HG03342 (cell line): Measurements from ENCODE around the gene NME4.
"Not testable (repeated sequence)": the region's sequence is repeated elsewhere in the genome, so short reads cannot be mapped to it uniquely, and the experiment has no call there.

ENCODE experiments used
- ATAC-seq: cut with Tn5 transposase; IDR thresholded peaks from one replicate; pipeline ENCODE4 v1.9.1; 2021; ENCODE audit warnings: mild to moderate bottlenecking, moderate library complexity; ENCODE audit not compliant: unreplicated experiment

NME4 gene

DNA sequence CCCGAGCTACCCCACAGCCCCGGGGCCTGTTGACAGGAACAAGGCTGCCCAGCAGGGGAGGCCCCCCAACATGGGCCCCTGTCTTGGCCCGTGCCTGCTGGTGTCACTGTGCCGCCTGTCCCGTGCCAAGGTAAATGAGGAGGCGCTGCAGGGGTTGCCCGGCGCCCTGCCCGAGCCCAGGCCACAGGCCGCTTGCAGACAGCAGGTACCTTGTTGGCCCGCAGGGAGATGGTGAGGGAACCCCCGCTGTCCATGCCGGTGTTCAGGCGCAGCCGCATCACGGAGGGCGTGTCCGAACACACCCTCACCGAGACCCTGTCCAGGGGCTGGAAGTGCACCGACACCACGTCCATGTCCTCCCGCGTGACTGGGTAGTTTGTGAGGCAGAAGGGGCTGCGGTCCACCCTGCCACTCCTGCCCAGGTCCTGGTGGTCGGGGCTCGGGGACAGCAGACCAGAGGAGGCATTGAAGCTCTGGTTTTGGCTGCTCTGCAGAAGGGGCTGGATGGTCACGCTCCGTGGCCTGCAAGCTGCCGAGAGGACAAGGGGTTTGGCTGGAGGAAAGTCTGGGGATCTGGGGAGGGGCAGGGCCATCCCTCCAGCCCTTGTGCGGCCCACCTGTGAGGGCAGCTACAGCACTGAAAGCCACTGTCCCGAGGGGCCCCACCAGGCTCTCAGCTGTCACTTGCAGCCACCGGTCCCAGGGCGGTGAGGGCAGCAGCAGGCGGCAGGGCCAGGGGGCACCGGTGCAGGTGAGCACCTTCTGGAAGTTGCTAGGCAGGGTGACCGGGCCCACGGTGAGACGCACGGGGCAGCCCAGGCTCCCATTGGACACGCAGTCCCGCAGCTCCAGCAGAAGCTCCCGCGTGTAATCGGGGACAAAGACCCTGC, 20.8 kb upstream of the NME4 start:
- ATAC-seq, result no peak

DNA sequence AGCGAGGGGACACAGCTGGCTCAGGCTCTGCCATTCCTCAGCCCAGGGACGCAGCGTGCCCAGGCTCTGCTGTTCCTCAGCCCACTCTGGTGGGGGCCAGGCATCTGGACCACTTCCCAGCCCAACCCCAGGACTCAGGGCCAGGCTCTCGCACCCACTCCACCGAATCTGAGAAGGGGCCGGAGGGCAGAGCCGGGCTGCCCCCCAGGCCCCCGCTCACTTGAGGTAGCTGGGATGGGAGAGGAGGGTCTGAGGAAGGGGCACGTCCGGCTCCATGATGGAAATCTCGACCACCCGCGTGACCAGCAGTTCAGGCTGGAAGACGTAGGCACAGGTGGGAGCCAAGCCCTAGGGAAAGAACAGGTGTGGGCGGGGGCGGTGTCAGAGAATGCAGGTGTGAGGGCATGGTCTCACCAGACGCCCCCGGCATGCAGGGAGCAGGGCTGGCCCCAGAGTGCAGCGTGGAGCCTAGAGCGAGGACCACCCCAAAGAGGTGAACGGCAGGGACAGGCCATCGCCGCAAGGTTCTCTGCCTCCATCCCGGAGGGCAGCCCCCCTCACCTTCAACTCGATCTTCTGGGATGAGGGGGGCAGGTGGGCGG, 20.1 kb upstream of the NME4 start:
- no peak for ATAC-seq

DNA sequence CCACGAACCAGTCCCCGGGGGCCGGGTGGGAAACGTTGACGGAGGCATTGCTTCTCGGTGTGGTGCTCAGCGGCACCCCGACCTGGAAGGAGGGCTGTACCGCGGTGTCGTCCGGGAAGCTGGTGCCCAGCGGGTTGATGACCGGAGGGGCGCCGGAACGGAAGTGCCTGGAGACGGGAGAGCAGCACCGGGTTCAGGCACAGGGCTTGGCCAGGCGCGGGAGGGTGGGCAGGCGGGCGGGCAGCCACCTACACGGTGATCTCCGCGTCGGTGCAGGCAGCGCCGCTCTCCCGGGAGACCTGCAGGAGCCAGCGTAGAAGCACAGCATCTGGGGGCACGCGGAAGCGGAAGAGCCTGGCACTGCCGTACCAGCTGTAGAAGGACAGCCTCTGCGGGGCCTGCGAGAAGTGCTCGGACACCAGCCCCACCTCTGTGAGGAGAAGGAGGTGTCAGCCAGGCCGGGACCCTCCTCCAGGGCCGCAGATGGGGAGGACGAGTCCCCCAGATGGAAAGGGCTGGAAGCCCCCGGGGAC, 19.5 kb upstream of the NME4 start:
- no peak for ATAC-seq

DNA sequence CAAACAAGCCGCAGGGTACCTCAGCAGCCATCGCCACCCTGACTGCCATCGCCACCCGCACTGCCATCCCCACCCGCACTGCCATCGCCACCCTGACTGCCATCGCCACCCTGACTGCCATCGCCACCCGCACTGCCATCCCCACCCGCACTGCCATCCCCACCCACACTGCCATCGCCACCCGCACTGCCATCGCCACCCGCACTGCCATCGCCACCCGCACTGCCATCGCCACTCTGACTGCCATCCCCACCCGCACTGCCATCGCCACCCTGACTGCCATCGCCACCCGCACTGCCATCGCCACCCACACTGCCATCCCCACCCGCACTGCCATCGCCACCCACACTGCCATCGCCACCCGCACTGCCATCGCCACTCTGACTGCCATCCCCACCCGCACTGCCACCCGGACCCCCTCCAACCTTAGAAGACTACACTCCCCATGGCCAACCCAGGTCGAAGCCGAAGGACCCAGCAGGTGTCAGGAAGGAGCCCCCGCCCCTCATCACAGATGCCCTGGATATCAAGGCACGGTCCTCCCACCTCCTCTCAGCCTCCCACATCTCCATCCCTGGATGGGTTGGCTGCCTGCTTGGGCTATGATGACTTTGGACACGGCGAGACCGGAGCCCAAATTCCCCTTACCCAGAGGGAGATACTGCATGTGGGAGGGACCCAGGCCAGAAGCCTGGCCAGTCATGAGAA, 18.7 kb upstream of the NME4 start:
- ATAC-seq, result not testable (repeated sequence)

DNA sequence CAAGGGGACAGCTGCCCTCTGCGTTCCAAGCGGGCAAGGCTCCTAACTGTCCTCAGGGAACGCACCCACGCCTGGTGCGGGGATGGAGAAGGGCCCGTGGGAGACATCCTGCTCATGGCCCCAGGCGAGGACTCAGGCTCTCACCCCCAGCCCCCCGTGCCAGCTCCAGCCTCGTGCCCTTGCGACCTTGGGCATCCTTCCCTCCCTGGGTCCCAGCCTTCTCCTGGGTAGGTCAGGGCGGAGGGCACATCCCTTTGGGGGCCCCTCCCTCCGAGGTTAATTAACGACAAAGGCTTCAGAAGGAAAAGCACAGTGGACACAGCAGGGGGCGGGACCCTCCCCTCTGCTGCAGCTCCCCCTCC, 18.2 kb upstream of the NME4 start:
- ATAC-seq, result no peak

DNA sequence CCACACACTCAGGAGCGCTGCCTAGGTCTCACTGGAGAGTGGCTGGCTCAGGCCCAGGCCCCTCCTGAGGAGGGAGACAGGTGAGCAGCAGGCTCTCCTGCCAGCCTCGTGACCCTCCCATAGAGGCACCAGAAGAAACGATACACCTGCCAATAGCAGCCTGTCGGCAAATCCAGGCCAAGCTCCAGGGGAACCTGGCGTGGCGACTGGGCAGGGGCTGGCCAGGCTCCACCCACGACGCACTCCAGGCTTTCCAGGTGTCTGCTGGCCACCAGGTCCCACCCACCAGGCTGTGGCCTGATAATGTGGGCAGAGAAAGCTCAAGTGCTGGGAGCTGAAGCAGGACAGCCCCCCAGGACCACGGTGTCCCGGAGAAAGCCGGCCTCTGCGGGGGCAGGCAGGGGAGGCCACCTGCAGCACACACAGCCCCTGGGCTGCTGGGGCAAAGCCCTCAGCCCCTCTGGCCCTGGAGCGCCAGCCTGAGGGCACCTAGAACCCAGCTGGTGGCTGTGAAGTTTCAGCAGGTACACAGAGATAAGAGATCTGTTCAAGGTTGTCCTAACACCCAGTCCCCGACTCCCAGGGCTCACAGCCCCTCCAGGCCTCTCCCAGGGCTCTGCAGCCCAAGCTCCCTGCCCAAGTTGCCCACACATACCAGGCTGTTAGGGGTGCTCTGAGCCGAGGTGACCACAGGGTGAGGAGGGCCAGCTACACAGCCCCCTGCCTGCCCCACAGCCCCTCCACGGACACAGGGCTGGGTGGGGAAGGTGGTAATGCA, 17.6 kb upstream of the NME4 start:
- ATAC-seq, result no peak

DNA sequence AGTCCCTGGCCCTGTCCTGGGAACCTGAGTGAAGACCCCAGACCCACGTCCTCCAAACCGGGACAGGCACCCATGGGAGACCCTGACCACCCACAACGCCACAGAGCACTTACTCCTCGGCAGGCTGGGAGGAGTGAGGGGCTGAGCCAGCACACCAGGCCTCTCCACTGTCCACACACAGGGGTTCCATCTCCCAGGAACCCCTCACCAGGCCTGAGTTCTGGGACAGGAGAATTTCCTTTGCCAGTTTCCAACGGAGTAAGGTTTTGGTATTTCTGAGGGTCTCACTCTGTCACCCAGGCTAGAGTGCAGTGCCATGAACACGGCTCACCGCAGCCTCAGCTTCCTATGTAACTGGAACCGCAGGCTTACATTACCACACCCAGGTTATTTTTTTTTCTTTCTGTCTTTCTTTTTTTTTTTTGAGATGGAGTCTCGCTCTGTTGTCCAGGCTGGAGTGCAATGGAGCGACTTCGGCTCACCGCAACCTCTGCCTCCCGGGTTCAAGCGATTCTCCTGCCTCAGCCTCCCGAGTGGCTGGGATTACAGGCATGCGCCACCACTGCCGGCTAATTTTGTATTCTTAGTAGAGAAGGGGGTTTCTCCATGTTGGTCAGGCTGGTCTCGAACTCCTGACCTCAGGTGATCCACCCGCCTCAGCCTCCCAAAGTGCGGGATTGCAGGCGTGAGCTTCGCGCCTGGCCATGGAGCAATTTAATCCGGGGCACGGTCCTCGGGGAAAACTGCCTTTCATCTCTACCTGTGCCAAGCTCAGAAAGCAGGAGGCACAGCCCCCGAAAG, 16.8 kb upstream of the NME4 start:
- ATAC-seq, result no peak

DNA sequence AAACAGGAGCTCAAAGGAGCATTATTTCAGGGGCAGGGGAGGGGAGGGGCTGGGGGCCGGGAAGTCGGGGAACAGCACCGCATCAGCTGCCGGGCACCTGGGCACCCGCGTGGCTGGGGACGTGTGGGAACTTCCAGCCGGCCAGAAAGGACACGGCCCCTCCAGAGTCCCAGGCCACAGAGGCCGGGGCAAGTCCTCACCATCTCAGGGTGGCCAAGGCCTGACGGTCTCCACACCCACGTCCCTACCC, 16.3 kb upstream of the NME4 start:
- ATAC-seq, result no peak

DNA sequence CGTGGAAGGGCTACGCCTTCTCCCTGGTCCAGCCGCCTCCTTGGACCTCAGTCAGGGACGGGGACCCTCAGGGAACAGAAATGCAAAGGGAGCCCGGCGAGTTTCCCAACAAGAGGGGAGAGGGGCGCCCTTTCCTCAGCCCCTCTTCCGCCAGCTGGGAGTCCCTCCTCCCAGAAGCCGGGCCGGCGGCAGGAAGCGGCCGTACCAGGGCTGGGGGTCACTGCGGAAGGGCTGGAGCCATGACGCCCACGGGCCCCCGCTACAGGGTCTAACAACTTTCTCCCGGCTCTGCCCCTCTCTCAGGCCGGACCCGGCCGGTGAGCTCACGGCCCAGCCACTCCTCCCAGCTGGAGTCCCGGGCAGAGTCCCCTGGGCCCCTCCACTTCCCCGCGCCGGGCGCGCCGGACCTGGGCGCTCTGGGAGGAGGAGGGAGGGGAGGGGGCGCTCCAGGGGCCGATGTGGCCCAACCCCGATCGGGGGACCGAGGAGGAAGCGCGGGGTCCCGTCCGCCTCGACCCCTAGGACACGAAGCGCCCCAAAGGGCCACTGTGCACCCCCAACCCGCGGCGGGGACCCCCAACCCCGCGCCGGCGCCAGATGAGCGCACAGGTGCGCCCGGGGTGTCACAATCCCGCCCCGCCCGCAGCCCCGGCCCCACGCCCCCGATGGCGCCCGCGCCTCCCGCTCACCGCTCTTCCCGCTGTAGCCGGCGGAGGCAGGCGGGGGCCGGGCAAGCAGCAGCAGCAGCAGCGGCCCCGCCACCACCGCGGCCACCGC, 15.8 kb upstream of the NME4 start:
- peak; percentile 22 for ATAC-seq

DNA sequence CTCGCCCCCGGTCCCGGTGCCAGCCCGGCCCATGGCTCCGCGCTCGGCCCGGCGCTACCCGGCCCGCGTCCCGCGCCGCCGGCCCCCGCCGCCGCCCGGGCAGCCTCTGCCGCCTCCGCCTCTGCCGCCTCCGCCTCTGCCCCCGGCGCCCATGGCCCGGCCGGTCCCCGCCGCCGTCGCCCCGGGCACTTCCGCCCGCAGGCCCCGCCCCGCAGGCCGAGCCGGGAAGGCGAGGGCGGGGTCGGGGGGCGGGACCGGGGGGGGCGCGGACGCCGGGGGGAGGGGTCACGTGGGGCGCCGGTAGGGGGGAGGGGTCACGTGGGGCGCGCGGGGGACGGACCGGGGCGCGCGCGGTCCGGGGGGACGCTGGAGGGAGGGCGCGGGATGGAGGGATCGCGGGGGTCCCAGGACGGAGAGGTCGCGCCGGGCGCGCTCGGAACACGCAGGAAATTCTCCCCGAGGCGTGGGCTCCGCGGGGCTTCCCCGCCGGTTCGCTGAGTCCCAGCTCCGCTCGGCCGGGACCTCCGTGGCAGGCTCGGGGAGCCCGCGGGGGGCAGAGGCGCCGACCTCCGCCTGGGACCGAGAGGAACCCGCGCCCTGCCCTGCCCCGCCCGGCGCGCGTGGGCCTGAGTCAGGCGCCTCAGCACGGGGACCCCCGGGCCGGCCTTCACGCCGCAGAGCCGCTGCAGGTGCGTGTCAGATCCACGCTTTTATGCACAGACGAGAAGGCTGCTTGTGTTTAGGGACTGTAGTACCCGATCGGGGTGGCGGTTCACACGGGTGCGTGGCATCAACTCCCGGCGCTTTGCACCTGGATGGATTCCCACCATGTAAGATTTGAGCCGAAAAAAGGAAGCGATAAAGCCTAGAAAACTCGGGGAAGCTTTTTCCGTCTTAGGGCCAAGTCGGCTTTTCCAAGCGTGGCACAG, 14.9 kb upstream of the NME4 start, which contains the start of gene PGAP6:
Gene PGAP6 (minus strand): TSS at position 190 of the 929 bp plus-strand sequence. CDS start 157 bp downstream, at position 33.
- peak; percentile 42 for ATAC-seq

DNA sequence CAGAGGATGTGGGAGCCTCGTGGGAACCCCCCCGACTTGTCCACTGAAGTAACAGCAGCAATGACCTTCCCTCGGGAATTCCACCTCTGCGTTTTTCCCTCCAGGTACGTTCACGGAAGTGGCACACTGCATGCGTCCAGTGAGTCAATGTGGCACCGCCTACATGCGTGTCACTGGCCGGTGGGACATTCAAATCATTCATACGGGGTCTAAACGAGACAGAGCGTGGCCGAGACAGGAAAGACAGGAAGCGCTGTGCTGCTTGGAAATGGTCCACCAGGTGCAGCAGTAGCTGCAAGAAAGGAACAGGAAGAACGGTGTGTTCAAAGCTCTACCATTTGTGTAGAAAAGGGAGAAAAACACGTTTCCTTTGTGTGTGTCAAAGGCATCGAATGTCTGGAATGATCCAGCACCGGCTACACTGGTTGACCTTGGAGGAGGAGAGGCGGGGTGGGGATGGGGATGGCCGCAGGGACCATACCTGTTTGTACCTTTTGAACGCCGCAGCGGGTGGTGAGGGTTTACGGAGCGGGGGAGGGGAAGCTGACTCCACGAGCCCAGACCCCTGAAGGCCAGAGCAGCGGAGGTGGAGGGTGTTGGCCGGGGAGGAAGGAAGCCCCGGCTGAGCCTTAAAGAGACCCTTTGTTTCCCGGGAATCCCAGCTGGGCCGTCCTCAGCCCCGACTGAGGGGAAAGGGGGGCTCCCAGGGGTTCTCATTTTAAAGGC, 13.5 kb upstream of the NME4 start:
- ATAC-seq, result no peak

DNA sequence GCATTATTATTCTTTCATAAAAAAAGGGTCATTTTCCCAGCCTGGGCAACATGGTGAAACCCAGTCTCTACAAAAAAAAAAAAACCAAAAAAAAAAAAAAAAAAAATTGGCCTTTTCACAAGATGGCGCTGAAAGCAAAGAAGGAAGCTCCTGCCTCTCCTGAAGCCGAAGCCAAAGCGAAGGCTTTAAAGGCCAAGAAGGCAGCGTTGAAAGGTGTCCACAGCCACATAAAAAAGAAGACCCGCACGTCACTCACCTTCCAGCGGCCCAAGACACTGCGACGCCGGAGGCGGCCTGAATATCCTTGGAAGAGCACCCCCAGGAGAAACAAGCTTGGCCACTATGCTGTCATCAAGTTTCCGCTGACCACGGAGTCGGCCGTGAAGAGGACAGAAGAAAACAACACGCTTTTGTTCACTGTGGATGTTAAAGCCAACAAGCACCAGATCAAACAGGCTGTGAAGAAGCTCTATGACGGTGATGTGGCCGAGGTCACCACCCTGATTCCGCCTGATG, 10.3 kb upstream of the NME4 start:
- ATAC-seq, result no peak

DNA sequence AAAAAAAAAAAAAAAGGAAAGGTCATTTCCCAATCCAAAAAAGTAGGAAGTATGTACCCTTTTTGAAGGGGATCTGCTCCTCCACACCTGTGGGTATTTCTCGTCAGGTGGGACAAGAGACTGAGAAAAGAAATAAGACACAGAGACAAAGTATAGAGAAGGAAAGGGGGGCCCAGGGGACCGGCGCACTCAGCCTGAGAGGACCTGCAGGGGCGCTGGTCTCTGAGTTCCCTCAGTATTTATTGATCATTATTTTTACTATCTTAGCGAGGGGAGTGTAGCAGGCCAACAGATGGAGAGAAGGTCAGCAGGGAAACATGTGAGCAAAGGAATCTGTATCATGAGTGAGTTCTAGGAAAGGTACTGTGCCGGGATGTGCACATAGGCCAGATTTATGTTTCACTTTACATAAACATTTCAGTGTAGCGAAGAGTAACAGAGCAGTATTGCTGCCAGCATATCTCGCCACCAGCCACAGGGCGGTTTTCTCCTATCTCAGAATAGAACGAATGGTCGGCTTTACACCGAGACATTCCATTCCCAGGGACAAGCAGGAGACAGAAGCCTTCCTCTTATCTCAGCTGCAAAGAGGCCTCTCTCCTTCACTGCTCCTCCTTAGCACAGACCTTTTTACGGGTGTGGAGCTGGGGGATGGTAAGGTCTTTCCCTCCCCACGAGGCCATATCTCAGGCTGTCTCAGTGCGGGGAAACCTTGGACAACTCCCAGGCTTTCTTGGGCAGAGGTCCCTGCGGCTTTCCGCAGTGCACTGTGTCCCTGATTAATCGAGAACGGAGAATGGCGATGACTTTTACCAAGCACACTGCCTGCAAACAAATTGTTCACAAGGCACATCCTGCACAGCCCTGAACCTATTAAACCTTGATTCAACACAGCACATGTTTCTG, 9.0 kb upstream of the NME4 start:
- not testable (repeated sequence) for ATAC-seq

DNA sequence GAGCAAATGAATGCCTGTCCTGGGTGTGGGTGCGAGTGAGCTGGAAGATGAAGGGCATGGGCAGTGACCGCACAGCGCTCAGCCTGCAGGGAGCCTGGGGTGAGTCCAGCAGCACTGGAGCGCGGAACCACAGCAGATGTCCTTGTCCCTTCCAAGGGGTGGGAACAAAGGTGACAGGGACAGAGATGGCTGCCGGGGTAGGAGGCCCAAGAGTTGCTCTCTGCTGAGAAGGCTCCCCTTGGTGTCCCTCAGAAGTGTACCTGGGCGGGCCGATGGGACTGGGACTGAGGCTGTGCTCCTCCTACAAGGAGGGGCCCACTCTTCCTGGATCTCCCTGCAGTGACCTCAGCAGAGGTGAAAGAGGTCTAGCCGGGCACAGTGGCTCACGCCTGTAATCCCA, 7.6 kb upstream of the NME4 start:
- ATAC-seq, result no peak

DNA sequence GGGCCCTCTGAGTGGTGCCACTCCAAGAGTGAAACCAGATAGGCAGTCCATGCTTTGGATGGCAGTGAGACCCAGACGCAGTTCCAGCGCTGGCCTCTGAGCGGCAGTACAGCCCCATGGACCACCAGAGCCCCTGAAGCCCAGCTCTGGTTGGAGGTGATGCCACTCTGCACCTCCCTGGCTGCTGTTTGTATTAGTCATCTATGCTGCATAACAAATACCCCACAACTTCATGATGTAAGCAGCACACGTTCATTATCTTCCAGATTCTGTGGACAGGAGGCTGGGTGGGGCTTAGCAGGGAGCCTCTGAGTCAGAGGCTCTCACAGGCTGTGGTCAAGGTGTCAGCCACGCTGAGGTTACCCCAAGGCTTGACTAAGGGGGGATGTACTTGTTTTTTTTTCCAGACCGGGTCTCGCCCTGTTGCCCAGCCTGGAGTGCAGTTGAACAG, 5.1 kb upstream of the NME4 start:
- ATAC-seq, result no peak

DNA sequence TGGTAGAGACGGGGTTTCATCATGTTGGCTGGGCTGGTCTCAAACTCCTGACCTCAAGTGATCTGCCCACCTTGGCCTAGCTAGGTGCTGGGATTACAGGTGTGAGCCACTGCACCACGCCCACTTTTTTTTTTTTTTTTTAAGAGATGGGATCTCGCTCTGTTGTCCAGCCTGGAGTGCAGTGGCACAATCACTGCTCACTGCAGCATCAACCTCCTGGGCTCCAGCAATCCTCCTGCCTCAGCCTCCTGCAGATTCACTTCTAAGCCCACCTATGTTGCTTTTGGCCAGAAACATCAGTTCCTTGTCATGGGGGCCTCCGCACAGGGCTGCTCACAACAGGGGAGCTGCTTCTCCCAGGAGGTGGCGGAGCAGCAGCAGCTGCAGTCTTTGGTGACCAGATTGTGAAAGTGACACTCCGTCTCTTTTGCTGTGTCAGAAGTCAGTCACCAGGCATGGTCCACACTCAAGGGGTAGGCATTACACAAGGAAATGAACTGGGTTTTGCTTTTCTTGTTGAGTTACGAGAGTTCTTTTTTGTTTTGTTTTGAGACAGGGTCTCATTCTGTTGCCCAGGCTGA, 4.5 kb upstream of the NME4 start:
- ATAC-seq, result no peak
